ENCODE data around the gene JADE3. TPM values are rescaled to one million over a fixed set of nuclear protein-coding genes. Genes with fewer than 3 reads are reported as not detected.

Gene JADE3
- total and polyA plus RNA-seq, 2 donors = 3.8 to 4.4 TPM

GRCh38 chrX:47030339-47030738, 118.1 kb downstream of the JADE3 start:
- H3K9me3 ChIP-seq (ENCODE audit: control insufficient read depth in 2 of 2, insufficient read depth in 1 of 2, low read length in 1 of 2) = no peaks in the 10 kb centered on the region
- H3K4me3 ChIP-seq (ENCODE audit: low read length in 2 of 2) = no peak overlapping the region
- peak in 8 of 9 donors; percentile 30 to 80 (median 46) for DNase-seq (ENCODE audit: low read depth in 6 of 9, low spot score in 9 of 9)
- no peaks in the 10 kb centered on the region for H3K27me3 ChIP-seq (ENCODE audit: control insufficient read depth in 2 of 2, insufficient read depth in 1 of 2, low read length in 1 of 2)
- no peak overlapping the region for H3K27ac ChIP-seq (ENCODE audit: low read depth in 1 of 2, low read length in 1 of 2)
- no peaks in the 10 kb centered on the region for H3K4me1 ChIP-seq (ENCODE audit: control insufficient read depth in 2 of 2, insufficient read depth in 2 of 2, low read length in 2 of 2)
- peaks cover 0 to 2% of the 10 kb centered on the region in 2 donors for H3K36me3 ChIP-seq (ENCODE audit: control insufficient read depth in 2 of 2, insufficient read depth in 2 of 2, low read length in 1 of 2)

GRCh38 chrX:47047989-47048388, 135.8 kb downstream of the JADE3 start:
- WGBS = 95% methylated on average over 5 of the region's 5 CpGs
- Histone ChIP-seq H3K9me3 (ENCODE audit: control insufficient read depth in 2 of 2, insufficient read depth in 1 of 2, low read length in 1 of 2) (no peaks in the 10 kb centered on the region), H3K36me3 (ENCODE audit: control insufficient read depth in 2 of 2, insufficient read depth in 2 of 2, low read length in 1 of 2) (no peaks in the 10 kb centered on the region), H3K4me3 (ENCODE audit: low read length in 2 of 2) (no peak overlapping the region), H3K27me3 (ENCODE audit: control insufficient read depth in 2 of 2, insufficient read depth in 1 of 2, low read length in 1 of 2) (no peaks in the 10 kb centered on the region), H3K27ac (ENCODE audit: low read depth in 1 of 2, low read length in 1 of 2) (no peak overlapping the region), H3K4me1 (ENCODE audit: control insufficient read depth in 2 of 2, insufficient read depth in 2 of 2, low read length in 2 of 2) (no peaks in the 10 kb centered on the region)
- no peak for DNase-seq (ENCODE audit: low read depth in 6 of 9, low spot score in 9 of 9)

DNA sequence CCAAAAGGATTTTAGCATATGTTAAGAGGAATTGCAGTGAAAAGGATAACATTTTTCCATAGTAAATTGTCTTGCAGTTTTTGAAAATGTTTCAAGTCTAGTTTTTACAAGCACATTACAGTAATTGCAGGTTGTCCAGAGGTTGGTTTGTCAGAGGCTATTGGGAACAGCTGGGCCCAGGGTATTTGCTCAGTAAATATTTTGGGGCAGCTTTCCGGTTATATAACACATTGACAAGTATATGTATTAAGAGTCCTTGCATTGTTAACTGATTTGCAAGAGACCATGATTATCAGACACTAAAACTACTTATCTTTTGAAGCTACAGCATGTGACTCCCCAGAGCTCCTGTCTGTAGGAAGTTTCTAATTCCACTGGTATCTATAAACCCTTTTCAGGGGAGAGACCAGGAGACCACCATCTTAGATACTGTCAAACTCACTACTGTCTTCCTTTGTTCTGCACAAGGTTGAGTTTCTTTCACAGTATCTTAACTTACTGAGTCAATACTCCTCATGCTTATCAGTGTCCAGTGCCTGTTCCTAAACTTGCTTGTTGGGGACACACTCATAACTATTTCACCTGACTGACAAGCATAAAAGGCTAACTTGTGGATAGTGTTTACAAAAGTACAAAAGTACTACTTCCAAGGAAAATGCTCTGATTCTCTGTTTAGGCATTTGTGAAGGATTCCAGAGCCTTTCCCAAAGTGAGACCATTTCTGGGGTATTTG, 147.1 kb downstream of the JADE3 start:
- H3K27me3 ChIP-seq (ENCODE audit: control insufficient read depth in 2 of 2, insufficient read depth in 1 of 2, low read length in 1 of 2) = no peaks in the 10 kb centered on the region
- 100% methylated on average over 1 of the region's 1 CpG for WGBS
- H3K36me3 ChIP-seq (ENCODE audit: control insufficient read depth in 2 of 2, insufficient read depth in 2 of 2, low read length in 1 of 2) = peaks cover 0 to 13% of the 10 kb centered on the region in 2 donors
- no peak for DNase-seq (ENCODE audit: low read depth in 6 of 9, low spot score in 9 of 9)
- H3K4me1 ChIP-seq (ENCODE audit: control insufficient read depth in 2 of 2, insufficient read depth in 2 of 2, low read length in 2 of 2) = no peaks in the 10 kb centered on the region
- no peaks in the 10 kb centered on the region for H3K9me3 ChIP-seq (ENCODE audit: control insufficient read depth in 2 of 2, insufficient read depth in 1 of 2, low read length in 1 of 2)
- H3K4me3 ChIP-seq (ENCODE audit: low read length in 2 of 2) = no peak overlapping the region
- H3K27ac ChIP-seq (ENCODE audit: low read depth in 1 of 2, low read length in 1 of 2) = no peak overlapping the region

DNA sequence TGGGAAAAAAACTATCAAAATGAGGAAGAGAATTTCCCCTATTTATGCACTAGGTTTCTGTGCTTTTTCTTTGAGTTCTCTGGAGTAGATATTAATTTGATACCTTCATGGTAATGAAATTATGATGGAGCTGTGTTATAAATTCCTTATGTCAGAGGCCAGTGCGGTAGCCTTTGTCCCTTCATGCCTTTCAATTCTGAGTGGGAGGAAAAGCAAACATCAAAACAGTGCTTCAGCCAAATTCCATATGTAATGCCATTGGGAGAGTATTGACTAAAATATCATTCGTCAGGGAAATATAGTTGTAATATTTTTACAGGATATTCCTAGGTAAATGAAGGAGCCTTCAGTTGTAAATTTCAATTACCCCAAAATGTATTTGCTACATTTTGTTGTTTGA, 148.5 kb downstream of the JADE3 start:
- Histone ChIP-seq H3K27me3 (ENCODE audit: control insufficient read depth in 2 of 2, insufficient read depth in 1 of 2, low read length in 1 of 2) (no peaks in the 10 kb centered on the region), H3K27ac (ENCODE audit: low read depth in 1 of 2, low read length in 1 of 2) (no peak overlapping the region), H3K4me1 (ENCODE audit: control insufficient read depth in 2 of 2, insufficient read depth in 2 of 2, low read length in 2 of 2) (no peaks in the 10 kb centered on the region), H3K36me3 (ENCODE audit: control insufficient read depth in 2 of 2, insufficient read depth in 2 of 2, low read length in 1 of 2) (peaks cover 0 to 13% of the 10 kb centered on the region in 2 donors), H3K9me3 (ENCODE audit: control insufficient read depth in 2 of 2, insufficient read depth in 1 of 2, low read length in 1 of 2) (no peaks in the 10 kb centered on the region), H3K4me3 (ENCODE audit: low read length in 2 of 2) (no peak overlapping the region)
- WGBS = 95% methylated on average over 2 of the region's 2 CpGs
- no peak for DNase-seq (ENCODE audit: low read depth in 6 of 9, low spot score in 9 of 9)

- H3K36me3 ChIP-seq (ENCODE audit: control insufficient read depth in 2 of 2, insufficient read depth in 2 of 2, low read length in 1 of 2) = peaks cover 0 to 13% of the 10 kb centered on the region in 2 donors
- WGBS = 92% methylated on average over 2 of the region's 2 CpGs
- no peaks in the 10 kb centered on the region for H3K9me3 ChIP-seq (ENCODE audit: control insufficient read depth in 2 of 2, insufficient read depth in 1 of 2, low read length in 1 of 2)
- H3K27me3 ChIP-seq (ENCODE audit: control insufficient read depth in 2 of 2, insufficient read depth in 1 of 2, low read length in 1 of 2) = no peaks in the 10 kb centered on the region
- H3K4me3 ChIP-seq (ENCODE audit: low read length in 2 of 2) = no peak overlapping the region
- no peak overlapping the region for H3K27ac ChIP-seq (ENCODE audit: low read depth in 1 of 2, low read length in 1 of 2)
- no peak for DNase-seq (ENCODE audit: low read depth in 6 of 9, low spot score in 9 of 9)
- H3K4me1 ChIP-seq (ENCODE audit: control insufficient read depth in 2 of 2, insufficient read depth in 2 of 2, low read length in 2 of 2) = no peaks in the 10 kb centered on the region
These were observed 149.2 kb downstream of the JADE3 start for GRCh38 chrX:47061238-47061919.

DNA sequence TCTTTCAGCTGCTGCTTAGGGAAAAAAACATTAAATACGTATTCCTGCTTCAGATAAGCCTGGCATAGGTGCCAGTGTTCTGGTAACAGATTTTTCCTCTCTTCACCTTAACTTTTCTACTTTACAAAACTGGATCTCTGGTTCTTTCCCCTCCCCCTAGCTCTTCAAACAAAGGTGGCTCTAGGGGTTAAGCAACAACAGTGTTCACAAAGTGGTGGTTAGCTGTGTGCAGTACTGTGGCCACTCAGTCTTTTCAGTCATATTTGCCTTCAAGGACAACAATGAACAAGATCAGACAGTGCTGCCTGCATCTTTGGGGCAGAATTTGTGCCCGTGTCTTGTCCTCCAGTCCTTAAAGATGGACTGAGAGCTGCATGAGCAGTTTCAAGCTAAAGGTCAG, 151.0 kb downstream of the JADE3 start:
- peaks cover 0 to 4% of the 10 kb centered on the region in 2 donors for H3K36me3 ChIP-seq (ENCODE audit: control insufficient read depth in 2 of 2, insufficient read depth in 2 of 2, low read length in 1 of 2)
- H3K4me1 ChIP-seq (ENCODE audit: control insufficient read depth in 2 of 2, insufficient read depth in 2 of 2, low read length in 2 of 2) = no peaks in the 10 kb centered on the region
- no peak overlapping the region for H3K27ac ChIP-seq (ENCODE audit: low read depth in 1 of 2, low read length in 1 of 2)
- 100% methylated on average over 2 of the region's 2 CpGs for WGBS
- no peaks in the 10 kb centered on the region for H3K27me3 ChIP-seq (ENCODE audit: control insufficient read depth in 2 of 2, insufficient read depth in 1 of 2, low read length in 1 of 2)
- H3K4me3 ChIP-seq (ENCODE audit: low read length in 2 of 2) = no peak overlapping the region
- no peaks in the 10 kb centered on the region for H3K9me3 ChIP-seq (ENCODE audit: control insufficient read depth in 2 of 2, insufficient read depth in 1 of 2, low read length in 1 of 2)
- no peak for DNase-seq (ENCODE audit: low read depth in 6 of 9, low spot score in 9 of 9)

GRCh38 chrX:47068214-47068613, 156.0 kb downstream of the JADE3 start:
- 96% methylated on average over 3 of the region's 3 CpGs for WGBS
- Histone ChIP-seq H3K4me1 (ENCODE audit: control insufficient read depth in 2 of 2, insufficient read depth in 2 of 2, low read length in 2 of 2) (no peaks in the 10 kb centered on the region), H3K4me3 (ENCODE audit: low read length in 2 of 2) (no peak overlapping the region), H3K36me3 (ENCODE audit: control insufficient read depth in 2 of 2, insufficient read depth in 2 of 2, low read length in 1 of 2) (no peaks in the 10 kb centered on the region), H3K27ac (ENCODE audit: low read depth in 1 of 2, low read length in 1 of 2) (no peak overlapping the region), H3K27me3 (ENCODE audit: control insufficient read depth in 2 of 2, insufficient read depth in 1 of 2, low read length in 1 of 2) (no peaks in the 10 kb centered on the region), H3K9me3 (ENCODE audit: control insufficient read depth in 2 of 2, insufficient read depth in 1 of 2, low read length in 1 of 2) (no peaks in the 10 kb centered on the region)
- DNase-seq (ENCODE audit: low read depth in 6 of 9, low spot score in 9 of 9) = no peak

- H3K27me3 ChIP-seq (ENCODE audit: control insufficient read depth in 2 of 2, insufficient read depth in 1 of 2, low read length in 1 of 2) = no peaks in the 10 kb centered on the region
- no peak for DNase-seq (ENCODE audit: low read depth in 6 of 9, low spot score in 9 of 9)
- no peaks in the 10 kb centered on the region for H3K4me1 ChIP-seq (ENCODE audit: control insufficient read depth in 2 of 2, insufficient read depth in 2 of 2, low read length in 2 of 2)
- H3K9me3 ChIP-seq (ENCODE audit: control insufficient read depth in 2 of 2, insufficient read depth in 1 of 2, low read length in 1 of 2) = no peaks in the 10 kb centered on the region
- H3K4me3 ChIP-seq (ENCODE audit: low read length in 2 of 2) = no peak overlapping the region
- H3K36me3 ChIP-seq (ENCODE audit: control insufficient read depth in 2 of 2, insufficient read depth in 2 of 2, low read length in 1 of 2) = no peaks in the 10 kb centered on the region
- H3K27ac ChIP-seq (ENCODE audit: low read depth in 1 of 2, low read length in 1 of 2) = no peak overlapping the region
These were observed 156.5 kb downstream of the JADE3 start for GRCh38 chrX:47068720-47069119.

GRCh38 chrX:47078129-47079043, 166.2 kb downstream of the JADE3 start, which contains the start of gene RGN:
TSS of gene RGN (plus strand) at chrX:47078443. CDS start at chrX:47081145, 2,702 bp downstream.
- Histone ChIP-seq H3K27ac (ENCODE audit: low read depth in 1 of 2, low read length in 1 of 2) (no peak within 1 kb of the TSS), H3K4me3 (ENCODE audit: low read length in 2 of 2) (no peak within 1 kb of the TSS), H3K9me3 (ENCODE audit: control insufficient read depth in 2 of 2, insufficient read depth in 1 of 2, low read length in 1 of 2) (no peaks in the 10 kb centered on the region), H3K4me1 (ENCODE audit: control insufficient read depth in 2 of 2, insufficient read depth in 2 of 2, low read length in 2 of 2) (no peaks in the 10 kb centered on the region), H3K36me3 (ENCODE audit: control insufficient read depth in 2 of 2, insufficient read depth in 2 of 2, low read length in 1 of 2) (no peaks in the 10 kb centered on the region), H3K27me3 (ENCODE audit: control insufficient read depth in 2 of 2, insufficient read depth in 1 of 2, low read length in 1 of 2) (peaks cover 0 to 8% of the 10 kb centered on the region in 2 donors)
- WGBS = 76% methylated on average over 59 of the region's 59 CpGs
- DNase-seq (ENCODE audit: low read depth in 6 of 9, low spot score in 9 of 9) = no peak

All from thymus (tissue), 11 donors.